GM06990 (cell line): ENCODE data around the gene IP6K1.

Source experiments
- DNase-seq: peaks from one replicate; pipeline ENCODE4 v3.0.0-alpha.2; 2011; ENCODE audit not compliant: insufficient read length; ENCODE audit errors: extremely low read depth
- H3K27me3 ChIP-seq: replicated peaks from 2 replicates; pipeline ENCODE4 v1.6.0; 2011; ENCODE audit warnings: low read length; ENCODE audit not compliant: control insufficient read depth, insufficient read depth
- H3K36me3 ChIP-seq: 2 replicates; pipeline ENCODE4 v1.5.1; 2011; ENCODE audit warnings: low read length; ENCODE audit not compliant: control insufficient read depth, insufficient read depth
- H3K4me3 ChIP-seq: replicated peaks from 2 replicates; pipeline ENCODE4 v1.5.1; 2011; ENCODE audit warnings: low read depth, mild to moderate bottlenecking, control low read depth, low read length
- TF ChIP-seq, protein P1 (sequence below): IDR thresholded peaks from 2 replicates; pipeline ENCODE4 v1.5.1; 2011; ENCODE audit warnings: low read length, control low read depth, mild to moderate bottlenecking, inconsistent platforms; ENCODE audit not compliant: insufficient read depth, poor library complexity, severe bottlenecking

The IP6K1 gene

DNA sequence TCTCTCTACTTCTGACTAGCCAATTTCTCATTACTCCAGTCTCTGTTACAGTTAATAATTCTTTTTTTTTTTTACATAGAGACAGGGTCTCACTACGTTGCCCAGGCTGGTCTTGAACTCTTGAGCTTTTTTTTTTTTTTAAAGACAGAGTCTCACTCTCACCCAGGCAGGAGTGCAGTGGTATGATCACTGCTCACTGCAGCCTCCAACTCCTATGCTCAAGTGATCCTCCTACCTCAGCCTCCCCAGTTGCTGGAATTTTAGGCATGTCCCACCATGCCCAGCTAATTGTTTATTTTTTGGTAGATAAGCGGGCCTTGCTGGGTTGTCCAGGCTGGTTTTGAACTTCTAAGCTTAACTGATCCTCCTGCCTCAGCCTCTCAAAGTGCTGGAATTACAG is 13.6 kb downstream of the IP6K1 start:
- Histone ChIP-seq H3K4me3 (no peak overlapping the region), H3K36me3 (peaks cover 4% of the 10 kb centered on the region; the same call in 1 of the 2 replicates), H3K27me3 (no peaks in the 10 kb centered on the region)
- no peak for DNase-seq
- TF ChIP-seq, protein P1, sequence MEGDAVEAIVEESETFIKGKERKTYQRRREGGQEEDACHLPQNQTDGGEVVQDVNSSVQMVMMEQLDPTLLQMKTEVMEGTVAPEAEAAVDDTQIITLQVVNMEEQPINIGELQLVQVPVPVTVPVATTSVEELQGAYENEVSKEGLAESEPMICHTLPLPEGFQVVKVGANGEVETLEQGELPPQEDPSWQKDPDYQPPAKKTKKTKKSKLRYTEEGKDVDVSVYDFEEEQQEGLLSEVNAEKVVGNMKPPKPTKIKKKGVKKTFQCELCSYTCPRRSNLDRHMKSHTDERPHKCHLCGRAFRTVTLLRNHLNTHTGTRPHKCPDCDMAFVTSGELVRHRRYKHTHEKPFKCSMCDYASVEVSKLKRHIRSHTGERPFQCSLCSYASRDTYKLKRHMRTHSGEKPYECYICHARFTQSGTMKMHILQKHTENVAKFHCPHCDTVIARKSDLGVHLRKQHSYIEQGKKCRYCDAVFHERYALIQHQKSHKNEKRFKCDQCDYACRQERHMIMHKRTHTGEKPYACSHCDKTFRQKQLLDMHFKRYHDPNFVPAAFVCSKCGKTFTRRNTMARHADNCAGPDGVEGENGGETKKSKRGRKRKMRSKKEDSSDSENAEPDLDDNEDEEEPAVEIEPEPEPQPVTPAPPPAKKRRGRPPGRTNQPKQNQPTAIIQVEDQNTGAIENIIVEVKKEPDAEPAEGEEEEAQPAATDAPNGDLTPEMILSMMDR = no peak

DNA sequence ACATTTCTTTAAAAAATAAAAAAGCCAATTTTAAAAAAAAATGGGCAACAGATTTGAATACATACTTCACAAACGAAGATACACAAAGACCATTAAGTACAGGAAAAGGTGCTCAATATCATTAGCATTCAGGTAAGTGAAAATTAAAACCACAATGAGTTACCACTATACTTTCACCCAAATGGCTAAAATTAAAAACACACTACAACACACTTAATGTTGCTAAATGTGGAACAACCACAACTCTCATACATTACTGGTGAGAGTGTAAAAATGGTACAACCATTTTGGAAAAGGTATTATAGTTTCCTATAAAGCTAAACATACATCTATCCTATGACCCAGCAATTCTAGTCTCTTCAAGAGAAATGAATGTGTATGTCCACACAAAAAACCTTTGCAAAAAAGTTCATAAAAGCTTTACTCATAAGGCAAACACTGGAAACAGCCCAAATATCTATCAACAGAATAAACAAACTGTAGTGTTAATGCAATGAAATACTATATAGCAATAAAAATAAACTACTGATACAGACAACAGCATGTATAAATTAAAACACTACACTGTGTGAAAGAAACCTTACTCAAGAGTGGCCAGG is 14.9 kb downstream of the IP6K1 start:
- Histone ChIP-seq H3K27me3 (no peaks in the 10 kb centered on the region), H3K4me3 (no peak overlapping the region), H3K36me3 (peaks cover 4% of the 10 kb centered on the region; the same call in 1 of the 2 replicates)
- TF ChIP-seq, protein P1 = no peak
- no peak for DNase-seq

DNA sequence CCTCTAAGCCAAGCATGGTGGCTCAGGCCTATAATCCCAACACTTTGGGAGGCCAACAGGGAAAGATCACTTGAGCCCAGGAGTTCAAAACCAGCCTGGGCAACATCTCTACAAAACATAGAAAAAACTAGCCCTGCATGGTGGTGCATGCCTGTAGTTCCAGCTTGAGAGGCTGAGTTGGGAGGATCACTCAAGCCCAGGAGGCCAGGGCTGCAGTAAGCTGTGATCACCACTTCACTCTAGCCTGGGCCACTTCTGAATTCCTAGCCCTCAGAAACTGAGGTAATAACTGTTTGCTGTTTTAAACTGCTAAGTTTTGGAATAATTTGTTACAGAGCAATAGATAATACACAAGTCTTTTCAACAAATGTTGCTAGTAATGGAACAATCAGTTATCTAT is 16.4 kb downstream of the IP6K1 start:
- H3K27me3 ChIP-seq = no peaks in the 10 kb centered on the region
- no peak for DNase-seq
- no peak overlapping the region for H3K4me3 ChIP-seq
- peaks cover 2% of the 10 kb centered on the region; the same call in 1 of the 2 replicates for H3K36me3 ChIP-seq
- TF ChIP-seq, protein P1 = no peak

DNA sequence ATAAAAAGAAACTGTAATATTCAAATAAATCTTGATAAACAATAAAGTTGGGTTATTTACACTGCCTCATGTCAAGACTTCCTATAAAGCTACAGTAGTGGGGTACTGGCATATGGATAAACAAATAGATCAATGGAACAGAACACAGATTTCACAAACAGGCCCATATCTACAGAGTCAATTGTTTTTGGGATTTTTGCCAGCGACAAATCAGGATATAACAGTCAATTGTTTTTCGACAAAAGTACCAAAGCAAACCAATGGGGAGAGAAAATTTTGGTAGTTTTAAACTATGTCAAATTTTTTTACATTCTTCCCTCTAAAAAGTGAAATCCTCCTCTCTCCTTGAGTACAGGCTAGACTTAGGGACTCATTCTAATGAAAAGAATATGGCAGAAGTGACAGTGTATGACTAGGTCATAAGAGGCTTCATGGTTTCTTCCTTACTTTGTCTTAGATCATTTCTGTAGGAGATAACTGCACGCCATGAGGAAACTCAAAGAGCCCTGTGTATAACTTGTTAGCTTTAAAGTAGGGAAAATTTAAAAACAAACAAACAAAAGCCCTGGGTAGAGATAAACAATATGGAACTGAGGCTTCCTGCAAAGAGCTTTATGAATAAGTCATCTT is 16.9 kb downstream of the IP6K1 start:
- Histone ChIP-seq H3K27me3 (no peaks in the 10 kb centered on the region), H3K4me3 (no peak overlapping the region), H3K36me3 (peaks cover 2% of the 10 kb centered on the region; the same call in 1 of the 2 replicates)
- TF ChIP-seq, protein P1 = no peak
- DNase-seq = no peak

DNA sequence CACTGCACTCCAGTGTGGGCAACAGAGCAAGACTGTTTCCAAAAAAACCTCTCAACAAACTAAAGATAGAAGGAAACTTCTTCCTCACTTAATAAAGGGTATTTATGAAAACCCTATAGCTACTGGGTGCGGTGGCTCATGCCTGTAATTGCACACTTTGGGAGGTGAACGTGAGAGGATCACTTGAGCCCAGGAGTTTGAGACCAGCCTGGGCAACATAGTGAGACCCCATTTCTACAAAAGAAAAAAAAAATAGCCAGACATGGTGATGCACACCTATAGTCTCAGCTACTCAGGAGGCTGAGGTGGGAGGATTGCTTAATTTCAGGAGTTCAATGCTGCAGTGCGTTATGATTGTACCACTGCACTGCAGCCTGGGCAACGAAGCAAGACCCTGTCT is 22.4 kb downstream of the IP6K1 start:
- H3K36me3 ChIP-seq = no peaks in the 10 kb centered on the region
- DNase-seq = no peak
- no peak overlapping the region for H3K4me3 ChIP-seq
- no peaks in the 10 kb centered on the region for H3K27me3 ChIP-seq
- TF ChIP-seq, protein P1 = no peak

DNA sequence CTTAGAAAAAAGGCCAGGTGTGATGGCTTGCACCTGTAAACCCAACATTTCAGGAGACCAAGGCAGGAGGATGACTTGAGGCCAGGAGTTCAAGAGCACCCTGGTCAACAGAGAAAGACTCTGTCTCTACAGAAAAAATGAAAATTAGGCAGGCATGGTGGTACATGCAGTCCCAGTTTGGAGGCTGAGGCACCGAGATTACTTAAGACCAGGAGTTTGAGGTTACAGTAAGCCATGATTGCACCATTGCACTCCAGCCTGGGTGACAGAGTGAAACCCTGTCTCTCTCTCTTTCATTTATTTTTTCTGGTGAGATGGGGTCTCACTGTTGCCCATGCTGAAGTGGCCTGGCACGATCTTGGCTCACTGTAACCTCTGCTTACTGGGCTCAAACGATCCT is 24.7 kb downstream of the IP6K1 start:
- Histone ChIP-seq H3K36me3 (no peaks in the 10 kb centered on the region), H3K27me3 (no peaks in the 10 kb centered on the region), H3K4me3 (no peak overlapping the region)
- DNase-seq = no peak
- TF ChIP-seq, protein P1 = no peak
